Muscle layer of colon (tissue), 2 donors: ENCODE data around the gene TLCD5.

Experiments
- H3K27ac ChIP-seq: one replicate; pipeline ENCODE4 v1.7.0; 2013; ENCODE audit warnings: low read depth, mild to moderate bottlenecking, low read length, moderate library complexity
- H3K27me3 ChIP-seq, 2 donors: one replicate each; pipeline ENCODE4 v1.7.0; 2013; ENCODE audit warnings: low read length in 2 of 2, mild to moderate bottlenecking in 2 of 2; ENCODE audit not compliant: insufficient read depth in 2 of 2, control insufficient read depth in 1 of 2
- H3K36me3 ChIP-seq: one replicate; pipeline ENCODE4 v1.7.0; 2013; ENCODE audit warnings: mild to moderate bottlenecking, low read length; ENCODE audit not compliant: insufficient read depth
- H3K4me1 ChIP-seq: one replicate; pipeline ENCODE4 v1.7.0; 2013; ENCODE audit warnings: mild to moderate bottlenecking, low read length; ENCODE audit not compliant: insufficient read depth
- H3K4me3 ChIP-seq, 2 donors: one replicate each; pipeline ENCODE4 v1.7.0; 2013; ENCODE audit warnings: low read length in 2 of 2, low read depth in 1 of 2, mild to moderate bottlenecking in 1 of 2, moderate library complexity in 1 of 2
- H3K9ac ChIP-seq: one replicate; pipeline ENCODE4 v1.7.0; 2013; ENCODE audit warnings: low read length
- H3K9me3 ChIP-seq: one replicate; pipeline ENCODE4 v1.7.0; 2013; ENCODE audit warnings: mild to moderate bottlenecking, low read length
- donor health status: abdominal sarcoma.
- donor health status: Adenocarcinoma of cecum.

TLCD5 gene

GRCh38 chr11:120332822-120333716, 8.0 kb downstream of the TLCD5 start:
- H3K9ac ChIP-seq = no peak overlapping the region
- H3K4me1 ChIP-seq = no peaks in the 10 kb centered on the region
- H3K4me3 ChIP-seq = no peak overlapping the region
- no peak overlapping the region for H3K27ac ChIP-seq
- peaks cover 13% of the 10 kb centered on the region for H3K36me3 ChIP-seq
- H3K9me3 ChIP-seq = no peaks in the 10 kb centered on the region
- H3K27me3 ChIP-seq = no peaks in the 10 kb centered on the region

- Histone ChIP-seq H3K9me3 (no peaks in the 10 kb centered on the region), H3K36me3 (peaks cover 13% of the 10 kb centered on the region), H3K9ac (no peak overlapping the region), H3K4me1 (peaks cover 5% of the 10 kb centered on the region), H3K4me3 (no peak overlapping the region), H3K27ac (no peak overlapping the region), H3K27me3 (no peaks in the 10 kb centered on the region)
Measured at GRCh38 chr11:120333801-120334200, 8.7 kb downstream of the TLCD5 start.

DNA sequence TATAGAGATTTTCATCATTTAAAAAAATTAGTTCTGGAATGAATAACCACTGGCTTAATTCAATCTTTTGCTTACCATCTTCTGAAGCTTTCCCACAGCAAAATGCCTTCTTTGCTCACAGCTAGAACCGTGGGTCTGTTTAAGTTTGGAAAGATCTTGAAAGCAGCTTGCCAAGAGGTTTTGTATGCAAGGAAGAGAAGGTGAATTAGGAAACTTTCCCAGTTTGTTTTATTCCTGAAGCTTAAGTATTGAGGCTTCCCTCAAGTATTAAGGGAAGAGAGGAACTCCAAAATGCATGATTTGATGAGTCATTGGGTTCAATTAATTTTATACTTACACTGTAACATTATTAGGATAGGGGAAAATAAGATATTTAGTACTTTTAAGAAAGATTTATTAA, 9.2 kb downstream of the TLCD5 start:
- Histone ChIP-seq H3K9me3 (no peaks in the 10 kb centered on the region), H3K27ac (no peak overlapping the region), H3K27me3 (no peaks in the 10 kb centered on the region), H3K4me1 (peaks cover 5% of the 10 kb centered on the region), H3K4me3 (no peak overlapping the region), H3K9ac (no peak overlapping the region), H3K36me3 (peaks cover 13% of the 10 kb centered on the region)

DNA sequence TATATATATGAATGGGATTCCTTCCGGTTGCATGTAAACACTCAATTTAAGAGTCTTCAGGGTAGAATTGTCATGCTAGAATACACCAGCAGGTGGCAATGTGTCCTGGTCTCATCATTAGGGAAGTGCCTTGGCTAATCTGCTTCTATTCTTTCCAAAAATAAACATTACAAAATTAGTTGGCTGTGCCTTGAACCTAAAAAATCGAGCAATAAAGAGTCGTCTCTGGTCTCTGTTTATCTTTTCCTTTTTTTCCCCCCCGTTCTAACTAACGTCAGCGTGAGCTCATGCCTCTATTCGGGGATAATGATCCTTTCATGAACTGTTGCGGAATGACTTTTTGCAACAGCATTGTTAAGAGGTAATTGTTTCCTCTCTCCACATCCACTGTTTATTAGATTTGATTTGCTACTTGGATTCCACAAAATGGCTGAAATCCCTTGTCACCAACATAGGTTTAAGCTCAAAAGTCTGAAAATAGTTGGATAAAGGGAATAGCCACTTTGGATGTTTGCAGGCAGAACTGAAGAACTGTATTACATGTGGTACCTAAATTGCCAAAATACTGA, 9.9 kb downstream of the TLCD5 start:
- peaks cover 10% of the 10 kb centered on the region for H3K4me1 ChIP-seq
- peak overlapping the region; percentile 39 for H3K9ac ChIP-seq

GRCh38 chr11:120335556-120335907, 10.4 kb downstream of the TLCD5 start:
- no peaks in the 10 kb centered on the region for H3K27me3 ChIP-seq
- peaks cover 5% of the 10 kb centered on the region for H3K36me3 ChIP-seq
- peak overlapping the region; percentile 64 to 75 for H3K4me3 ChIP-seq
- peaks cover 15% of the 10 kb centered on the region for H3K4me1 ChIP-seq
- H3K27ac ChIP-seq = peak overlapping the region; percentile 89
- H3K9me3 ChIP-seq = no peaks in the 10 kb centered on the region
- H3K9ac ChIP-seq = peak overlapping the region; percentile 39

More for the DNA sequence above, 9.9 kb downstream of the TLCD5 start:
- no peaks in the 10 kb centered on the region for H3K9me3 ChIP-seq
- H3K27ac ChIP-seq = peak overlapping the region; percentile 89
- peaks cover 8% of the 10 kb centered on the region for H3K36me3 ChIP-seq
- H3K27me3 ChIP-seq = no peaks in the 10 kb centered on the region
- H3K4me3 ChIP-seq = peak overlapping the region; percentile 2 to 75

- peak within 1 kb of the TSS; percentile 64 to 97 for H3K4me3 ChIP-seq
- H3K27me3 ChIP-seq = no peaks in the 10 kb centered on the region
- H3K36me3 ChIP-seq = no peaks in the 10 kb centered on the region
- H3K27ac ChIP-seq = peak within 1 kb of the TSS; percentile 89
- H3K9ac ChIP-seq = peak within 1 kb of the TSS; percentile 94
- H3K4me1 ChIP-seq = peaks cover 19% of the 10 kb centered on the region
- H3K9me3 ChIP-seq = no peaks in the 10 kb centered on the region
Measured at GRCh38 chr11:120335908-120336640, 11.0 kb downstream of the TLCD5 start, which contains the start of gene ARHGEF12. TSS of gene ARHGEF12 (plus strand) at chr11:120336413. CDS start at chr11:120337244, 831 bp downstream.

GRCh38 chr11:120336641-120337354, 11.7 kb downstream of the TLCD5 start:
- Histone ChIP-seq H3K4me1 (peaks cover 19% of the 10 kb centered on the region), H3K9ac (peak overlapping the region; percentile 94)

GRCh38 chr11:120337355-120338106, 12.4 kb downstream of the TLCD5 start:
- H3K27ac ChIP-seq = peak overlapping the region; percentile 59
- no peaks in the 10 kb centered on the region for H3K36me3 ChIP-seq
- H3K27me3 ChIP-seq = no peaks in the 10 kb centered on the region
- H3K4me3 ChIP-seq = peak overlapping the region; percentile 36 to 97
- H3K9ac ChIP-seq = peak overlapping the region; percentile 94
- no peaks in the 10 kb centered on the region for H3K9me3 ChIP-seq
- peaks cover 24% of the 10 kb centered on the region for H3K4me1 ChIP-seq

More at GRCh38 chr11:120336641-120337354, 11.7 kb downstream of the TLCD5 start:
- H3K9me3 ChIP-seq = no peaks in the 10 kb centered on the region
- no peaks in the 10 kb centered on the region for H3K27me3 ChIP-seq
- peak overlapping the region; percentile 59 for H3K27ac ChIP-seq
- H3K4me3 ChIP-seq = peak overlapping the region; percentile 36 to 97
- H3K36me3 ChIP-seq = no peaks in the 10 kb centered on the region

GRCh38 chr11:120338107-120338933, 13.2 kb downstream of the TLCD5 start:
- Histone ChIP-seq H3K36me3 (no peaks in the 10 kb centered on the region), H3K9ac (peak overlapping the region; percentile 94), H3K4me1 (peaks cover 28% of the 10 kb centered on the region), H3K27ac (peak overlapping the region; percentile 59), H3K9me3 (no peaks in the 10 kb centered on the region), H3K27me3 (no peaks in the 10 kb centered on the region), H3K4me3 (peak overlapping the region; percentile 36 to 97)

- Histone ChIP-seq H3K27me3 (no peaks in the 10 kb centered on the region), H3K9ac (peak overlapping the region; percentile 34), H3K4me1 (peaks cover 40% of the 10 kb centered on the region), H3K4me3 (peak overlapping the region in 1 of 2 donors; percentile 46), H3K9me3 (no peaks in the 10 kb centered on the region), H3K27ac (peak overlapping the region; percentile 37), H3K36me3 (no peaks in the 10 kb centered on the region)
Measured at GRCh38 chr11:120339394-120339890, 14.3 kb downstream of the TLCD5 start.
